C4-2B (cell line): ENCODE results near the gene JRKL.

ENCODE experiments used
- CTCF ChIP-seq: fragments of 450-650 bp; conservative IDR thresholded peaks from 2 replicates; pipeline ENCODE4 v1.5.1; 2017; ENCODE audit warnings: mild to moderate bottlenecking
- ZFX ChIP-seq: fragments of 450-650 bp; IDR thresholded peaks from 2 replicates; pipeline ENCODE4 v1.6.1; 2017

DNA sequence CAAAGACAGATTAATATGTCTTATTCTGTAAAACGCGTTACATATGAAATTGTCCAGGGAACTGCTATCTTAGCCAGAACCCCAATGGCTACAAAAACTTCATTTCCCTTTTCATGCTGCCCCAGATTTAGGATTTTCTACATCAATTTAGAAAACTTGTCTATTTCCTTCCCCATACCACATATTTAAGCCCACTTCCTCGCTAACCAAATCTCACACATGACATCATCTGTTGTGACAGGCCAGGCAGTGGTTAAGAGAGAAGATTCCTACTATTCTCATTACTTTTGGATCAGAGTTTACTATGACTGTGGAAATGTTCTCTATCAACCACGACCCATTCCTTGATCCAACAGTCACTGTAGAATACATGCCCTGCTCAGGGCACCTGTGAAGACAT is 16.0 kb upstream of the JRKL start:
- TF ChIP-seq CTCF (no peak), ZFX (no peak)
